ENCODE results near the gene NMNAT2. TPM values are rescaled to one million over a fixed set of nuclear protein-coding genes. Genes with fewer than 3 reads are reported as not detected.

The NMNAT2 gene
- total RNA-seq, 2 experiments from 2014 or later, result not detected

DNA sequence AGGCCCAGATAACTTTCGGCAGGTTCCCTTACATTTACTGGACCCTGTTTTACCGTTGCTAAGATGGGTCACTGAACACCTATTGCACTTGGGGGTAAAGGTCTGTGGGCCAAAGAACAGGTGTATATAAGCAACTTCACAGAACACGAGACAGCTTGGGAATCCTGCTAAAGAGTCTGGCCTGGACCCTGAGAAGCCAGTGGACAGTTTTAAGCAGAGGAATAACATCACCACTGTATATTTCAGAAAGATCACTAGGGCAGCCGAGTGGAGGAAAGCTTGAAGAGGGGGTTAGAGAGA, 177.7 kb downstream of the NMNAT2 start:
- Histone ChIP-seq H3K4me1 (ENCODE audit: insufficient read depth, low read length, poor library complexity, severe bottlenecking) (no peaks in the 10 kb centered on the region), H3K4me2 (ENCODE audit: low read length) (no peak overlapping the region), H3K9me2 (ENCODE audit: insufficient read depth, low read length) (no peaks in the 10 kb centered on the region), H4K20me1 (ENCODE audit: insufficient read depth, low read length) (no peaks in the 10 kb centered on the region), H3K9me3 (ENCODE audit: low read length) (no peaks in the 10 kb centered on the region), H3K4me3 (ENCODE audit: low read depth, low read length, poor library complexity, severe bottlenecking) (no peak overlapping the region), H3K36me3 (ENCODE audit: insufficient read depth, low read length) (no peaks in the 10 kb centered on the region), H2AFZ (ENCODE audit: low read length) (no peak overlapping the region), H3K27ac (ENCODE audit: low read depth, low read length, poor library complexity, severe bottlenecking) (no peak overlapping the region), H3K79me2 (ENCODE audit: insufficient read depth, low read depth, low read length) (no peaks in the 10 kb centered on the region)
- ChIA-PET POLR2A (no interaction called here), CTCF (ENCODE audit: unreplicated experiment) (no interaction called here)
- no TSS peak for BruUV-seq (replicated peaks)
- intact Hi-C loops (cut with micrococcal nuclease; ENCODE audit: unreplicated experiment), result no loop called here
- no peak for DNase-seq (ENCODE audit: low spot score)
- TF ChIP-seq EZH2phosphoT487 (IDR thresholded peaks at IDR 0.05; ENCODE audit: borderline replicate concordance, low read depth, low read length), result no peak
- TF ChIP-seq CTCF (conservative IDR thresholded peaks at IDR 0.05; ENCODE audit: low read length), result no peak

DNA sequence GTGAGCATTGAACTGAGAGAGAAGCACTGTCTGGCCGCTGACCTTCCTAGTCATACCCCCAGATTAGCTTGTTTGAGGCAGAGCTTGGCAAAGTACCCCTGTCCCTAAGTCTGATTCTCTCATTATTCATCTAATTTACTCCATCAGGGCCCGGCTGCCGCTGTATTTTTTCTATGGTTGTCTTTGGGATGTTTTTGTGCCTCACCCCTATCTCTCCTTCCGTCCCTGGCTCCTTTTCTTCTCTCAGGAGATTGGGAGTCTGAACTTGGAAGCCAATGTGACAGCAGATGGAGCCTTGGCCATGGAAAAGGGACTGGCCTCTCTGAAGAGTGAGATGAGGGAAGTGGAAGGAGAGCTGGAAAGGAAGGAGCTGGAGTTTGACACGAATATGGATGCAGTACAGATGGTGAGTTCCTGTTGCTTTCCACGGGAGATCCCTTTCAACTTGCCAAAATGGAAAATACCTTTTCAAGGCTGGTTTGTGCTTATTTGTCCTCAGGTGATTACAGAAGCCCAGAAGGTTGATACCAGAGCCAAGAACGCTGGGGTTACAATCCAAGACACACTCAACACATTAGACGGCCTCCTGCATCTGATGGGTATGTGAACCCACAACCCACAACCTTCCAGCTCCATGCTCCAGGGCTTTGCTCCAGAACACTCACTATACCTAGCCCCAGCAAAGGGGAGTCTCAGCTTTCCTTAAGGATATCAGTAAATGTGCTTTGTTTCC, 178.2 kb downstream of the NMNAT2 start:
- Histone ChIP-seq H3K36me3 (ENCODE audit: insufficient read depth, low read length) (no peaks in the 10 kb centered on the region), H3K4me2 (ENCODE audit: low read length) (no peak overlapping the region), H4K20me1 (ENCODE audit: insufficient read depth, low read length) (no peaks in the 10 kb centered on the region), H3K79me2 (ENCODE audit: insufficient read depth, low read depth, low read length) (no peaks in the 10 kb centered on the region), H3K9me2 (ENCODE audit: insufficient read depth, low read length) (no peaks in the 10 kb centered on the region), H3K4me1 (ENCODE audit: insufficient read depth, low read length, poor library complexity, severe bottlenecking) (no peaks in the 10 kb centered on the region), H3K4me3 (ENCODE audit: low read depth, low read length, poor library complexity, severe bottlenecking) (no peak overlapping the region), H3K27ac (ENCODE audit: low read depth, low read length, poor library complexity, severe bottlenecking) (no peak overlapping the region), H3K9me3 (ENCODE audit: low read length) (no peaks in the 10 kb centered on the region), H2AFZ (ENCODE audit: low read length) (no peak overlapping the region)
- BruUV-seq (replicated peaks), result no TSS peak
- intact Hi-C loops (cut with micrococcal nuclease; ENCODE audit: unreplicated experiment), result no loop called here
- DNase-seq (ENCODE audit: low spot score), result no peak
- ChIA-PET POLR2A (no interaction called here), CTCF (ENCODE audit: unreplicated experiment) (no interaction called here)
- TF ChIP-seq EZH2phosphoT487 (IDR thresholded peaks at IDR 0.05; ENCODE audit: borderline replicate concordance, low read depth, low read length), result no peak
- TF ChIP-seq CTCF (conservative IDR thresholded peaks at IDR 0.05; ENCODE audit: low read length), result no peak

DNA sequence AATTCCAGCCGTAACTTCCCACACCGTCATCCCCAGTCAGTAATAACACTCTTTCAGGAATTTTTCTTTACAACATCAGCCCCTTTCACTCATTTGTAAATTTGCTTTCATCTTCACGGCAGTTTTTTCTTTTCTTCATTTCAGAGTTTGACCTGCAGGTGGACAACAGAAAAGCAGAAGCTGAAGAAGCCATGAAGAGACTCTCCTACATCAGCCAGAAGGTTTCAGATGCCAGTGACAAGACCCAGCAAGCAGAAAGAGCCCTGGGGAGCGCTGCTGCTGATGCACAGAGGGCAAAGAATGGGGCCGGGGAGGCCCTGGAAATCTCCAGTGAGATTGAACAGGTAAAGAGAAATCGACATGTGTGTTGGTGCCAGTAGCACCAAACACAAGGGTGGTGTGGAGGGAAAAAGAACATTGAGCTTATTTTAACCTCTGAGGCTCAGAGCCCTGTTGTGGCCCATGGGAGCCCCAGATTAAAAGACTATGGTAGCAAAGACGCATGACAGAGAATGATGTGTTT, 178.9 kb downstream of the NMNAT2 start:
- ChIA-PET POLR2A (no interaction called here), CTCF (ENCODE audit: unreplicated experiment) (no interaction called here)
- Histone ChIP-seq H3K79me2 (ENCODE audit: insufficient read depth, low read depth, low read length) (no peaks in the 10 kb centered on the region), H3K4me1 (ENCODE audit: insufficient read depth, low read length, poor library complexity, severe bottlenecking) (no peaks in the 10 kb centered on the region), H3K4me3 (ENCODE audit: low read depth, low read length, poor library complexity, severe bottlenecking) (no peak overlapping the region), H4K20me1 (ENCODE audit: insufficient read depth, low read length) (no peaks in the 10 kb centered on the region), H3K27ac (ENCODE audit: low read depth, low read length, poor library complexity, severe bottlenecking) (no peak overlapping the region), H3K9me2 (ENCODE audit: insufficient read depth, low read length) (no peaks in the 10 kb centered on the region), H3K4me2 (ENCODE audit: low read length) (no peak overlapping the region), H2AFZ (ENCODE audit: low read length) (no peak overlapping the region), H3K9me3 (ENCODE audit: low read length) (no peaks in the 10 kb centered on the region), H3K36me3 (ENCODE audit: insufficient read depth, low read length) (no peaks in the 10 kb centered on the region)
- TF ChIP-seq EZH2phosphoT487 (IDR thresholded peaks at IDR 0.05; ENCODE audit: borderline replicate concordance, low read depth, low read length) (no peak), CTCF (conservative IDR thresholded peaks at IDR 0.05; ENCODE audit: low read length) (no peak)
- no peak for DNase-seq (ENCODE audit: low spot score)
- intact Hi-C loops (cut with micrococcal nuclease; ENCODE audit: unreplicated experiment), result no loop called here
- no TSS peak for BruUV-seq (replicated peaks)

All from OCI-LY7 (cell line).